Heart right ventricle (tissue), 16 donors: ENCODE results near the gene NDUFS6. TPM values are rescaled to one million over a fixed set of nuclear protein-coding genes. Genes with fewer than 3 reads are reported as not detected.

Experiments
- ATAC-seq, 8 donors: fragments of 200-7000 bp; cut with Tn5 transposase; one replicate each; pipeline ENCODE4 v1.9.1; 2020; ENCODE audit warnings: mild to moderate bottlenecking in 8 of 8, moderate library complexity in 8 of 8, moderate number of reproducible peaks in 1 of 8
- DNase-seq, 2 donors: peaks; one replicate each; pipeline ENCODE4 v3.0.0-alpha.2; 2020
- H3K27ac ChIP-seq, 10 donors: fragments of 200-600 bp; sonication (generic) in 2 of 10; one replicate each; pipeline versions ENCODE4 v1.5.0 to v1.8.0; 2020 to 2022; ENCODE audit warnings: mild to moderate bottlenecking in 3 of 10
- H3K27me3 ChIP-seq, 7 donors: fragments of 200-600 bp; one replicate each; pipeline ENCODE4 v1.8.0; 2021 to 2022; ENCODE audit warnings: mild to moderate bottlenecking in 2 of 7
- H3K36me3 ChIP-seq, 9 donors: fragments of 200-600 bp; sonication (generic) in 1 of 9; one replicate each; pipeline versions ENCODE4 v1.5.0 to v1.8.0; 2020 to 2022; ENCODE audit warnings: mild to moderate bottlenecking in 2 of 9
- H3K4me1 ChIP-seq, 9 donors: fragments of 200-600 bp; sonication (generic) in 1 of 9; one replicate each; pipeline versions ENCODE4 v1.5.0 to v1.8.0; 2020 to 2022; ENCODE audit warnings: mild to moderate bottlenecking in 4 of 9
- H3K4me3 ChIP-seq, 10 donors: fragments of 200-600 bp; sonication (generic) in 2 of 10; one replicate each; pipeline versions ENCODE4 v1.5.0 to v1.8.0; 2020 to 2022; ENCODE audit warnings: mild to moderate bottlenecking in 7 of 10, moderate library complexity in 2 of 10
- H3K9me3 ChIP-seq, 11 donors: fragments of 200-600 bp in 10 of 11; sonication (generic) in 2 of 11; one replicate each; pipeline versions ENCODE4 v1.5.0 to v1.8.0; 2013 to 2022; ENCODE audit warnings: mild to moderate bottlenecking in 2 of 11, control low read depth in 1 of 11, moderate library complexity in 1 of 11
- CTCF ChIP-seq, 9 donors: fragments of 200-600 bp; sonication (generic) in 2 of 9; IDR thresholded peaks; one replicate each; pipeline versions ENCODE4 v1.5.0 to v1.8.0; 2021 to 2022; ENCODE audit warnings: antibody characterized with exemption in 9 of 9, mild to moderate bottlenecking in 5 of 9, moderate library complexity in 1 of 9
- WGBS, 2 donors: extraction: QIAGEN DNeasy Blood & Tissue Kit; methylation state at CpG; one replicate each; pipeline ENCODE4 v1.1.7; 2013; ENCODE audit warnings: inconsistent platforms in 1 of 2; 5-methylcytosine and 5-hydroxymethylcytosine counted together
- intact Hi-C, 10 donors: fragments of 100-400 bp; cut with DNase I; formaldehyde crosslinking; loops; one replicate each; pipeline versions ENCODE4 v1.11.1 to v1.14.2; 2022
- polyA plus RNA-seq, 2 donors: library from polyadenylated mRNA; stranded (reverse); fragments of 200-250 nt; gene quantifications; one replicate each; pipeline ENCODE4 v1.2.3, GENCODE V29; 2013
- total RNA-seq, 10 donors: library from RNA; stranded (reverse); fragmentation: NEBNext Ultra II Directional in 3 of 10; extraction: Animal tissue kit (Norgen Biotek cat#: 25700) in 3 of 10; gene quantifications; one replicate each; pipeline versions ENCODE4 v1.2.1 to v1.2.4, GENCODE V29; 2021 to 2023
- donor health status: Arrhythmogenic right ventricular cardiomyopathy.
- donor health status: ischemic (EF 13 %, LVEDD 7.1; RV severe dilation, severe dysfunction).
- donor health status: healthy with polysubstance abuse.
- donor health status: DM: no; HTN: yes; CAD: no.
- donor health status: DM: no; HTN: no; CAD: no.
- donor health status: ischemic (EF 25% LVEDD 6.9; RV normal size, moderate dysfunction).
- donor health status: ischemic (EF 25% LVEDD 5.7; RV mildly dilated, moderate dysfunction).
- donor health status: healthy.
- donor health status: DM: yes; HTN: yes; CAD: no.
- donor health status: Ischemic cardiomyopathy.
- donor health status: ischemic (EF 35%, LVEDD 5.7; RV mildly dilated, moderate dysfunction).
- donor health status: nonischemic (EF 11% LVEDD 7.7; RV severe dilation, severe dysfunction).
- donor health status: DM: yes; HTN: yes; CAD: no.
- donor health status: PGD.
- donor health status: ischemic (EF 29% LVEDD 5.4; RV normal size, mild dysfunction).
- donor health status: nonischemic (EF 23%, LVEDD 6.1; RV moderate dilation, normal function).

Gene NDUFS6
- total and polyA plus RNA-seq, 12 donors, result 60.2 to 198 (median 87.9) TPM

- no peak for TF ChIP-seq CTCF (IDR thresholded peaks at IDR 0.05)
- intact Hi-C loops, result no loop called here
- Histone ChIP-seq H3K27ac (no peak overlapping the region), H3K9me3 (peaks cover 0 to 6% (median 0%) of the 10 kb centered on the region in 11 donors), H3K4me3 (no peak overlapping the region), H3K36me3 (peaks cover 2 to 99% (median 29%) of the 10 kb centered on the region in 9 donors), H3K4me1 (no peaks in the 10 kb centered on the region), H3K27me3 (no peaks in the 10 kb centered on the region)
- WGBS, 2 donors, result 99 to 100% methylated on average over 4 of the region's 4 CpGs
- DNase-seq (no peak), ATAC-seq (no peak)
Observed at GRCh38 chr5:1820926-1821325, 19.7 kb downstream of the NDUFS6 start.

GRCh38 chr5:1821862-1822261 is 20.7 kb downstream of the NDUFS6 start:
- no peak for ATAC-seq
- WGBS, 2 donors, result 91 to 94% methylated on average over 8 of the region's 8 CpGs
- H3K9me3 ChIP-seq, result peaks cover 0 to 6% (median 0%) of the 10 kb centered on the region in 11 donors
- H3K27me3 ChIP-seq, result no peaks in the 10 kb centered on the region
- intact Hi-C loops, result no loop called here
- no peak overlapping the region for H3K27ac ChIP-seq
- no peaks in the 10 kb centered on the region for H3K4me1 ChIP-seq
- H3K36me3 ChIP-seq, result peaks cover 0 to 97% (median 23%) of the 10 kb centered on the region in 9 donors
- DNase-seq, result no peak
- no peak for TF ChIP-seq CTCF (IDR thresholded peaks at IDR 0.05)
- no peak overlapping the region for H3K4me3 ChIP-seq

GRCh38 chr5:1823381-1824034 is 22.3 kb downstream of the NDUFS6 start:
- Histone ChIP-seq H3K27ac (no peak overlapping the region), H3K4me3 (no peak overlapping the region), H3K9me3 (peaks cover 0 to 6% (median 0%) of the 10 kb centered on the region in 11 donors), H3K36me3 (peaks cover 0 to 81% (median 17%) of the 10 kb centered on the region in 9 donors), H3K4me1 (no peaks in the 10 kb centered on the region), H3K27me3 (no peaks in the 10 kb centered on the region)
- intact Hi-C loops, result no loop called here
- ATAC-seq (no peak), DNase-seq (no peak)
- TF ChIP-seq CTCF (IDR thresholded peaks at IDR 0.05), result no peak
- WGBS, 2 donors, result 95% methylated on average over 12 of the region's 12 CpGs

GRCh38 chr5:1824109-1824821 is 23.1 kb downstream of the NDUFS6 start:
- H3K36me3 ChIP-seq, result peaks cover 0 to 77% (median 17%) of the 10 kb centered on the region in 9 donors
- H3K27me3 ChIP-seq, result no peaks in the 10 kb centered on the region
- no peaks in the 10 kb centered on the region for H3K9me3 ChIP-seq
- DNase-seq, result no peak
- H3K4me3 ChIP-seq, result no peak overlapping the region
- no peaks in the 10 kb centered on the region for H3K4me1 ChIP-seq
- no peak for TF ChIP-seq CTCF (IDR thresholded peaks at IDR 0.05)
- ATAC-seq, result peak in 1 of 8 donors; percentile 18
- intact Hi-C loops, result no loop called here
- WGBS, 2 donors, result 91 to 94% methylated on average over 25 of the region's 25 CpGs
- H3K27ac ChIP-seq, result no peak overlapping the region
